Pancreas (tissue), 10 donors: ENCODE measurements around the gene DGCR2. TPM values are rescaled to one million over a fixed set of nuclear protein-coding genes. Genes with fewer than 3 reads are reported as not detected.

ENCODE experiments used
- ATAC-seq, 4 donors: fragments of 200-7000 bp; cut with Tn5 transposase; one replicate each; pipeline versions ENCODE4 v1.8.0 to v1.9.1; 2020; ENCODE audit warnings: mild to moderate bottlenecking in 4 of 4, moderate library complexity in 4 of 4
- DNase-seq, 6 donors: peaks; one replicate each; pipeline ENCODE4 v3.0.0-alpha.2; 2020
- FAIRE-seq: peaks from 2 replicates; lab custom pipeline; 2012; peaks lifted over from hg19 to GRCh38; lab: Jason Lieb, UNC
- H3K27ac ChIP-seq, 4 donors: fragments of 200-600 bp; sonication (generic); 1 replicate in 3 of 4; 2 replicates in 1 of 4; pipeline versions ENCODE4 v1.5.0 to v1.8.0; 2020
- H3K27me3 ChIP-seq, 4 donors: fragments of 200-600 bp; one replicate each; pipeline ENCODE4 v1.8.0; 2021
- H3K36me3 ChIP-seq, 3 donors: fragments of 200-600 bp; sonication (generic) in 1 of 3; one replicate each; pipeline versions ENCODE4 v1.5.0 to v1.8.0; 2020 to 2021
- H3K4me1 ChIP-seq, 3 donors: fragments of 200-600 bp; one replicate each; pipeline ENCODE4 v1.8.0; 2021
- H3K4me3 ChIP-seq, 4 donors: fragments of 200-600 bp; sonication (generic) in 2 of 4; one replicate each; pipeline versions ENCODE4 v1.5.0 to v1.8.0; 2020 to 2021
- H3K9me3 ChIP-seq, 4 donors: fragments of 200-600 bp; one replicate each; pipeline ENCODE4 v1.8.0; 2021
- WGBS, 2 donors: extraction: QIAGEN DNeasy Blood & Tissue Kit; methylation state at CpG; one replicate each; pipeline ENCODE4 v1.1.7; 2013; 5-methylcytosine and 5-hydroxymethylcytosine counted together
- intact Hi-C, 3 donors: fragments of 100-400 bp; cut with DNase I; formaldehyde crosslinking; loops; one replicate each; pipeline versions ENCODE4 v1.11.1 to v1.14.2; 2022
- polyA plus RNA-seq, 2 donors: library from polyadenylated mRNA; stranded (reverse); fragments of 200-250 nt; gene quantifications; one replicate each; pipeline ENCODE4 v1.2.3, GENCODE V29; 2013
- total RNA-seq, 6 donors: library from RNA; stranded (reverse); fragmentation: NEBNext Ultra II Directional in 4 of 6; extraction: Animal tissue kit (Norgen Biotek cat#: 25700) in 4 of 6; gene quantifications; one replicate each; pipeline versions ENCODE4 v1.2.1 to v1.2.4, GENCODE V29; 2021 to 2023
- TF ChIP-seq, protein P1 (sequence below), 4 donors: fragments of 200-600 bp; sonication (generic) in 3 of 4; IDR thresholded peaks; one replicate each; pipeline versions ENCODE4 v1.5.0 to v1.8.0; 2021; ENCODE audit warnings: antibody characterized with exemption in 4 of 4
- donor health status: healthy with polysubstance abuse.
- donor health status: DM: no; HTN: no; CAD: no; lungs with moderate emphysema.
- donor health status: DM: no; HTN: no; CAD: no.
- donor health status: control.
- donor health status: control.
- donor health status: Bipolar disorder and iron deficiency.
- donor health status: DM: yes; HTN: yes; CAD: no.
- donor health status: DM: no; HTN: no; CAD: no.
- donor health status: DM: no; HTN: no; CAD: no.
- donor health status: DM: yes; HTN: yes; CAD: no.

The DGCR2 gene
- total and polyA plus RNA-seq, 8 donors: 24.3 to 41.5 (median 30.1) TPM

DNA sequence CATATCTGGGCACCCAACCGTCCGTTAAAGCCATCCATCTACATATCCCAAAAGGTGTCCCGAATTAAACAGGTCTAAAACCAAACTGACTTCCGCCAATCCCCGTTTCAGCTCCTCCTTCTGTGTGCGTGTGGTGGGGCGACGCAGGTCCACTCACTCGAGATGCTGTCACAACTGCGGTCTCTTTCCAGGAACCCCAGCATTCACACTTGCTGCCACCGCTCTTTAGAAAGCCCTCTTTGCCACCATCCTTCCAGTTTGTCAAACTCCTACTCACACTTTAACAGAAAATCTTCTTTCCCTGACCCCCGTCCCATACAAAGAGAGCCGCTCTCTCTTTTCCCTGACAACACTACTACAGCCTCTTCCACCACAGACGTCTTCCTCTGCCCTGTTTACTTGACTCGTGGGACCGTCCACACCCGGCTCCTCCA, 21.8 kb upstream of the DGCR2 start:
- no peak for FAIRE-seq
- ATAC-seq: peak in 2 of 4 donors; percentile 1 to 12
- peak overlapping the region in 3 of 4 donors; percentile 0 to 19 (median 13) for H3K27ac ChIP-seq
- 1 to 2% methylated on average over 17 of the region's 17 CpGs for WGBS, 2 donors
- intact Hi-C loops: loop anchor here in 1 of 3 donors (10.0 kb wide), 1 partner anchor 491 kb away; no protein-coding TSS in a partner anchor
- peaks cover 0 to 4% (median under 1%) of the 10 kb centered on the region in 4 donors for H3K27me3 ChIP-seq
- H3K4me1 ChIP-seq: peaks cover 0 to 6% (median 5%) of the 10 kb centered on the region in 3 donors
- H3K4me3 ChIP-seq: peak overlapping the region; percentile 55 to 94 (median 72)
- peak in 1 of 6 donors; percentile 9 for DNase-seq
- no peaks in the 10 kb centered on the region for H3K9me3 ChIP-seq
- H3K36me3 ChIP-seq: peaks cover 0 to 23% (median 10%) of the 10 kb centered on the region in 3 donors
- TF ChIP-seq, protein P1, sequence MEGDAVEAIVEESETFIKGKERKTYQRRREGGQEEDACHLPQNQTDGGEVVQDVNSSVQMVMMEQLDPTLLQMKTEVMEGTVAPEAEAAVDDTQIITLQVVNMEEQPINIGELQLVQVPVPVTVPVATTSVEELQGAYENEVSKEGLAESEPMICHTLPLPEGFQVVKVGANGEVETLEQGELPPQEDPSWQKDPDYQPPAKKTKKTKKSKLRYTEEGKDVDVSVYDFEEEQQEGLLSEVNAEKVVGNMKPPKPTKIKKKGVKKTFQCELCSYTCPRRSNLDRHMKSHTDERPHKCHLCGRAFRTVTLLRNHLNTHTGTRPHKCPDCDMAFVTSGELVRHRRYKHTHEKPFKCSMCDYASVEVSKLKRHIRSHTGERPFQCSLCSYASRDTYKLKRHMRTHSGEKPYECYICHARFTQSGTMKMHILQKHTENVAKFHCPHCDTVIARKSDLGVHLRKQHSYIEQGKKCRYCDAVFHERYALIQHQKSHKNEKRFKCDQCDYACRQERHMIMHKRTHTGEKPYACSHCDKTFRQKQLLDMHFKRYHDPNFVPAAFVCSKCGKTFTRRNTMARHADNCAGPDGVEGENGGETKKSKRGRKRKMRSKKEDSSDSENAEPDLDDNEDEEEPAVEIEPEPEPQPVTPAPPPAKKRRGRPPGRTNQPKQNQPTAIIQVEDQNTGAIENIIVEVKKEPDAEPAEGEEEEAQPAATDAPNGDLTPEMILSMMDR (IDR thresholded peaks at IDR 0.05): no peak

DNA sequence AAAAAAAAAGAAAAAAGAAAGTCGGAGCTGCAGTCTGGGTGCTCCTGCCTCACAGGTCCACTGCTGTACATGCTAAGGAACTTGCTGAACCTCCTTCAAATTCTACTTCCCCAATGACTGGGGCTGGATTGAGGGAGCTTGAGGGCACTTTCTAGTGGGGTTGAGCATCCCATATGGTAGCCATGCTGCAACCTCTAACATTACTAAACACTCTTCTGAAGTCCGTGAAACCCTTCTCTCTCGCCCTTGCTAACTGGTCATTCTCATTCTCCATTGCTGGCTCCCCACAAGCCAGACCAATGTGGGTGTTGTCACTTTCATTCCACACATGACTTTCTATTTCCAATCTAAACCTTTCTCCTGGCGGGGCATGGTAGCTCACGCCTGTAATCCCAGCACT, 21.0 kb upstream of the DGCR2 start:
- peak overlapping the region in 1 of 4 donors; percentile 55 for H3K4me3 ChIP-seq
- WGBS, 2 donors: 74 to 90% methylated on average over 5 of the region's 5 CpGs
- peaks cover 0 to 31% (median 18%) of the 10 kb centered on the region in 3 donors for H3K36me3 ChIP-seq
- FAIRE-seq (no peak), DNase-seq (no peak), ATAC-seq (no peak)
- H3K4me1 ChIP-seq: peaks cover 0 to 6% (median 5%) of the 10 kb centered on the region in 3 donors
- no peaks in the 10 kb centered on the region for H3K27me3 ChIP-seq
- no peaks in the 10 kb centered on the region for H3K9me3 ChIP-seq
- H3K27ac ChIP-seq: no peak overlapping the region
- TF ChIP-seq, protein P1 (IDR thresholded peaks at IDR 0.05): no peak
- intact Hi-C loops: loop anchor here in 1 of 3 donors (10.0 kb wide), 1 partner anchor 492 kb away; no protein-coding TSS in a partner anchor

DNA sequence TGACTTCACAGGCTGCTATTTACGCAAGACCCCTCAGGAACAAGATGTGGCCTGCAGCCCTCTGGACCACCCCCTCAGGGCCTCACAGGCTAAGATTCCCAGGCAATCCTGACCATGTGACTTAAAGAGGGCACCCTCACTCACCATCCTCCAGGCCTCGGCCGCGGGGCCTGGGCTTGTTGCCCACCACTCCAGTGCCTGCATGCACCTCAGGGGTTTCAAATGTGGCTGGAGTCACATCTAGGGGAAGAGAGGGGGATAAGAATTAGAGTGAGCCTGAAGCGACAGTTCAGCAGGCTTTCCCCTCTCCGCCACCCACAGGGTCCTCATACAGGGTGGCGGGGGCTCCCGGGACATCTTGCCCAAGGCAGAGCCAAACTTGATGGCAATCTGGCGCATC, 20.2 kb upstream of the DGCR2 start:
- no peak for ATAC-seq
- intact Hi-C loops: loop anchor here in 1 of 3 donors (10.0 kb wide), 1 partner anchor 492 kb away; no protein-coding TSS in a partner anchor
- Histone ChIP-seq H3K4me3 (no peak overlapping the region), H3K27me3 (no peaks in the 10 kb centered on the region), H3K27ac (no peak overlapping the region), H3K9me3 (no peaks in the 10 kb centered on the region), H3K36me3 (peaks cover 0 to 34% (median 26%) of the 10 kb centered on the region in 3 donors), H3K4me1 (peaks cover 0 to 6% (median 5%) of the 10 kb centered on the region in 3 donors)
- TF ChIP-seq, protein P1 (IDR thresholded peaks at IDR 0.05): no peak
- DNase-seq: no peak
- no peak for FAIRE-seq
- WGBS, 2 donors: 96 to 99% methylated on average over 9 of the region's 9 CpGs

DNA sequence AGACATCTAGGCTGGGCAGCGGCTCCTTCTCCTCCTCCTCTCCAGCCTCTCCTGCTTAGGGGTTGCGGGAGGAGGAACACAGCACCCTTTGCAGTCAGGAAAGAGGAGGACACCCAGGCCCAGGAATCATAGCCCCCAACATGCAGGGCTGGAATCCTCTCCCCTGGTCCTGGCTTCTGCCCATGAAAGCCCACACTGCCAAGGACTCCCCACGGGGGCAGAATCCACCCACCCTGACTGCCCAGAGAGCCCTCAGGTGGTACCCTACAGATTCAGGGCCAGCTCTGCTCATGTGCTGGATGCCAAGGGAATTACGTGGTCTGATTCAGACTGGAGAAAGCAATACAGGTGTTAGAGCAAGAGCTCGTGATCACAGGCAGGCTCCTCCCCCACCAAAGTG, 17.8 kb upstream of the DGCR2 start:
- no peaks in the 10 kb centered on the region for H3K9me3 ChIP-seq
- no peak overlapping the region for H3K27ac ChIP-seq
- WGBS, 2 donors: 89 to 95% methylated on average over 5 of the region's 5 CpGs
- ATAC-seq (no peak), FAIRE-seq (no peak), DNase-seq (peak in 1 of 6 donors; percentile 7)
- no peaks in the 10 kb centered on the region for H3K27me3 ChIP-seq
- TF ChIP-seq, protein P1 (IDR thresholded peaks at IDR 0.05): no peak
- H3K4me1 ChIP-seq: peaks cover 0 to 6% (median 5%) of the 10 kb centered on the region in 3 donors
- intact Hi-C loops: loop anchor here in 1 of 3 donors (10.0 kb wide), 3 partner anchors 85 to 495 kb away; no protein-coding TSS in a partner anchor
- H3K36me3 ChIP-seq: peaks cover 0 to 42% (median 26%) of the 10 kb centered on the region in 3 donors
- no peak overlapping the region for H3K4me3 ChIP-seq

DNA sequence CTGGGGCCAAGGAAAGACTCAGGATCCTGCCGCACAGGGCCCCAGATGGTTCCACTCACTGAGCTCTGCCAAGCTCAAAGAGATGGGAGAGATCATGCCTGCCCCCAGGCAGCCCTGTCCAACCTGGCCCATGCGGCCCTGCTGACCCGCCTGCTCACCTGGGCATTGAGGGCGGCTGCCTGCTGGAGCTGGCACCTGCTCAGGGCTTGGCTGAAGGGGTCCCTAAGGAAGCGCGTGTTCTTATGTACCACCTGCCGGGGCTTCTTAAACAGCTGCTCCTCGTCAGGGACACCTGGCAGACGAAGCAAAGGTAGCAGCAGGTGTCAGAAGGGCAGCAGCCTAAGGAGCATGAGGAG, 16.8 kb upstream of the DGCR2 start:
- FAIRE-seq (no peak), DNase-seq (peak in 2 of 6 donors; percentile 8 to 52), ATAC-seq (no peak)
- peaks cover 0 to 52% (median 32%) of the 10 kb centered on the region in 3 donors for H3K36me3 ChIP-seq
- no peaks in the 10 kb centered on the region for H3K9me3 ChIP-seq
- no peak overlapping the region for H3K4me3 ChIP-seq
- H3K27me3 ChIP-seq: no peaks in the 10 kb centered on the region
- peaks cover 0 to 6% (median 5%) of the 10 kb centered on the region in 3 donors for H3K4me1 ChIP-seq
- TF ChIP-seq, protein P1 (IDR thresholded peaks at IDR 0.05): no peak
- intact Hi-C loops: loop anchor here in 1 of 3 donors (10.0 kb wide), 2 partner anchors 84 to 86 kb away; no protein-coding TSS in a partner anchor
- H3K27ac ChIP-seq: no peak overlapping the region
- WGBS, 2 donors: 93 to 94% methylated on average over 9 of the region's 9 CpGs
